Omental fat pad (tissue), 4 donors: ENCODE results near the gene EFCAB6. TPM values are rescaled to one million over a fixed set of nuclear protein-coding genes. Genes with fewer than 3 reads are reported as not detected.

Experiments used
- ATAC-seq: fragments of 150-250 bp; one replicate; pipeline ENCODE4 v1.9.1; 2016; ENCODE audit warnings: mild to moderate bottlenecking, moderate library complexity; ENCODE audit not compliant: low FRiP score
- DNase-seq: peaks from one replicate; pipeline ENCODE4 v3.0.0-alpha.2; 2019; ENCODE audit warnings: low spot score
- CTCF ChIP-seq, 3 donors: fragments of 450-650 bp; IDR thresholded peaks; one replicate each; pipeline ENCODE4 v1.5.1; 2016 to 2017; ENCODE audit warnings: antibody characterized with exemption in 3 of 3, mild to moderate bottlenecking in 3 of 3, moderate library complexity in 2 of 3
- total RNA-seq, 4 donors: library from RNA; depleted of rRNA; stranded (reverse); fragments of >200 nt; gene quantifications; one replicate each; pipeline ENCODE4 v1.1.0, GENCODE V29; 2016

Gene EFCAB6
- total RNA-seq, 4 donors from 2014 or later = 0.48 to 3.2 (median 1.9) TPM

GRCh38 chr22:43540529-43540923 is 271.6 kb downstream of the EFCAB6 start:
- no peak for TF ChIP-seq CTCF (IDR thresholded peaks at IDR 0.05)
- DNase-seq (no peak), ATAC-seq (no peak)

- ATAC-seq (no peak), DNase-seq (no peak)
- TF ChIP-seq CTCF (IDR thresholded peaks at IDR 0.05) = no peak
Observed at GRCh38 chr22:43539572-43540528, 272.3 kb downstream of the EFCAB6 start.

- DNase-seq = no peak
- TF ChIP-seq CTCF (IDR thresholded peaks at IDR 0.05) = no peak
- ATAC-seq = no peak
Observed at GRCh38 chr22:43537019-43537585, 275.0 kb downstream of the EFCAB6 start.

- ATAC-seq (no peak), DNase-seq (no peak)
- TF ChIP-seq CTCF (IDR thresholded peaks at IDR 0.05) = no peak
Observed at GRCh38 chr22:43535741-43536140, 276.4 kb downstream of the EFCAB6 start.

- ATAC-seq (no peak), DNase-seq (no peak)
- TF ChIP-seq CTCF (IDR thresholded peaks at IDR 0.05) = no peak
Observed at GRCh38 chr22:43535336-43535735, 276.8 kb downstream of the EFCAB6 start.

- ATAC-seq = no peak
Observed at GRCh38 chr22:43534916-43535315, 277.2 kb downstream of the EFCAB6 start.

More at GRCh38 chr22:43534916-43535315, 277.2 kb downstream of the EFCAB6 start:
- no peak for TF ChIP-seq CTCF (IDR thresholded peaks at IDR 0.05)
- no peak for DNase-seq
